ENCODE data around the gene FCGR3A.
"Not testable (repeated sequence)": the region's sequence is repeated elsewhere in the genome, so short reads cannot be mapped to it uniquely, and the experiment has no call there.

FCGR3A gene

DNA sequence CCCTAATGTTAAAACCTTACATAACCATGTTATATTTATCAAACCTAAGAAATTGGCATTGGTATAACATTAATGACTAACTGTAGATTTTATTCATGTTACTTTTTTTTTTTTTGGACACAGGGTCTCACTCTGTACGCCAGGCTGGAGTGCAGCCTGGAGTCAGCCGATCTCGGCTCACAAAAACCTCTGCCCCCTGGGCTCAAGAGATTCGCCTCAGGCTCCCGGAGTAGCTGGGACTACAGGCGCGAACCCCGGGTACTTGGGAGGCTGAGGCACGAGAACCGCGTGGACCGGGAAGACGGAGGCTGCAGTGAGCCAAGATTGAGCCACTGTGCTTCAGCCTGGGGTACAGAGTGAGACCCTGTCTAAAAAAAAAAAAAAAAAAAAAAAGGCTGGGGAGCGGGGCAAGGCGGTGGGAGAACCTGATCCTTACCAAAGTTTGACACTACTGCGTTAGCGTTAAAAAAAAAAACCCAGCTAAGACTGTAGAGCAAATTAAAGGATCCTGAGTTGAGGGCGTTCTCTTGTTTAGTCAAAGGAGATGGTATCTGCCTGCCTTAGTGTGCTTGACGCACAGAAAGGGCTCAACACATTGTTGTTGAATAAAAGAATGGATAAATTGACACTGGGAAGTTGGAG, 20.0 kb downstream of the FCGR3A start:
- DNase-seq (ENCODE audit: low spot score), result not testable (repeated sequence)

DNA sequence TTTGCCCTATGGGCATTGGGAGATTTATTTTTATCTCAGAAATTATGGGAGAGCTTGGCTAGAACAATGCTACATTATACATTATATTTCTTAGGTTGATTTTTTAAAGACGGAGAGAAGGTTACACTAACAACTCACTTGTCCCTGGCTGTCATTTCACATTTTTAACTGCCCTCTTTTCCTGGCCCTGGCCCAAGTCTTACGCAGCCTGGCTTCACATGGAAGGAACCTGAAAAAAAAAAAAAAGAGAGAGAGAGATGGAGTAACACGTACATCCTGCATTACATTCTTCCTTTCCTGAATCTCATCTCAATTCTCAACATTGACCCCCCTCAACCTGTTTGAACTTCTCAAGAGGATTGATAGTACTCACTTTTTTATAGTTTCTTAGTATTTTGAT, 21.1 kb downstream of the FCGR3A start:
- not testable (repeated sequence) for DNase-seq (ENCODE audit: low spot score)

DNA sequence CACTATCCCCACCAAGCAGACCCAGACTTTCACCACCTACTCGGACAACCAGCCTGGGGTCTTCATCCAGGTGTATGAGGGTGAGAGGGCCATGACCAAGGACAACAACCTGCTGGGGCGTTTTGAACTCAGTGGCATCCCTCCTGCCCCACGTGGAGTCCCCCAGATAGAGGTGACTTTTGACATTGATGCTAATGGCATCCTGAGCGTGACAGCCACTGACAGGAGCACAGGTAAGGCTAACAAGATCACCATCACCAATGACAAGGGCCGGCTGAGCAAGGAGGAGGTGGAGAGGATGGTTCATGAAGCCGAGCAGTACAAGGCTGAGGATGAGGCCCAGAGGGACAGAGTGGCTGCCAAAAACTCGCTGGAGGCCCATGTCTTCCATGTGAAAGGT, 23.7 kb downstream of the FCGR3A start:
- not testable (repeated sequence) for DNase-seq (ENCODE audit: low spot score)

- not testable (repeated sequence) for DNase-seq (ENCODE audit: low spot score)
These were observed 24.3 kb downstream of the FCGR3A start for GRCh38 chr1:161525321-161525720.

GRCh38 chr1:161524742-161525291, 24.8 kb downstream of the FCGR3A start:
- not testable (repeated sequence) for DNase-seq (ENCODE audit: low spot score)

- peak; percentile 92 for DNase-seq (ENCODE audit: low spot score)
These were observed 25.5 kb downstream of the FCGR3A start, which contains the start of gene HSPA6 for GRCh38 chr1:161523817-161524741. Gene HSPA6, plus strand, starts transcription at chr1:161524540. Its CDS starts 119 bp downstream, at chr1:161524659.

GRCh38 chr1:161523041-161523816, 26.4 kb downstream of the FCGR3A start:
- not testable (repeated sequence) for DNase-seq (ENCODE audit: low spot score)

- not testable (repeated sequence) for DNase-seq (ENCODE audit: low spot score)
These were observed 35.7 kb downstream of the FCGR3A start for GRCh38 chr1:161513953-161514352.

GRCh38 chr1:161513448-161513780, 36.2 kb downstream of the FCGR3A start:
- not testable (repeated sequence) for DNase-seq (ENCODE audit: low spot score)

DNA sequence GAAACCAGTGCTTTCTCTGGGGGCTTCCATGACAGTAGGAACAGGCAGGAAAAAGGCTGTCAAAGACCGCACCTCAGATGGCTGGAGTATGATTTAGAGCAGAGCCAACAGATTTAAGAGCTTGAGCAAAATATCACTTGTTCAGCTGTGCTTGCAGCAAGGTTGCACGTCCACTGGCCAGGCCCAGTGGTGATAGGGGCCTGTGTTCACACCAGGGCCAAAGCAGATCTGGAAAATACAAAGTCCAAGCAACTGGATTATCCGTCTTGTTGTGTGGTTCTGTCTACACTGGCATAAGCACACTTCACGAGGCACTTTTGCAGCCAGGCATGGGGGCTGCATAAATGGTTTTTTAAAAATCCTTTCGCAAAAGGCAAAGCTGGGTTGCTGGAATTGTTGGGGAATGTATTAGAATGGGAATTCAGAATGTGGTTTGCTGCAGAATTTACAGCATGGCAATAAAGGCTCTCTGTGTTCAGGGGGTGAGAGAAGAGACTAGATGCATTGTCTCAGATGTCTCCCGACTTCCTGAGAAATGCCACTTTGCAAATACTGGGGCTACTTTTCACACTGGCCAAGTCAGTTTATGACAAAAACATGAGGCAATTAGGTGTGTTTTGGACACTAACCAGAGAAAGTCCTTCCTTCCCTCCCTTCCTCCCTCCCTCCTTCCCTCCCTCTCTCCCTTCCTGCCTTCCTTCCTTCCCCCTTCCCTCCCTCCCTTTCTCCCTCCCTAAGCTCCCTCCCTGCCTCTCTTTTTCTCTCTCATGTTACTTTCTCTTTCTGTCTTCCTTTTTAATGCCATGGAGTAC, 36.8 kb downstream of the FCGR3A start:
- DNase-seq (ENCODE audit: low spot score), result not testable (repeated sequence)

DNA sequence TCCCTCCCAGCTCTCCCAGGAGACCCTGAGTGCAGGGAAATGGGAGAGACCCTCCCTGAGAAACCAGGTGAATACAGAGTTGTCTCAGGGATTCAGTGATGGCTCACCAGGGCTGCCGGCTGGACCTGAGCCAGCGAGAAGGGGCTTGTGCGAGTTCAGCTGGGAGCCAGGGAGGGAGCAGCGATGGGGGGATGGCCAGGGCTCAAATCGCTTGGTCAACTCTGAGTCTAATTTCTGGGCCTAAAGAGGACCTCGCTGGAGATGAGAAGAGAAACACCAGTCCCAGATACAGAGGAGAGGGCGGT, 37.9 kb downstream of the FCGR3A start:
- no peak for DNase-seq (ENCODE audit: low spot score)

GRCh38 chr1:161511018-161511755, 38.4 kb downstream of the FCGR3A start:
- DNase-seq (ENCODE audit: low spot score), result no peak

- DNase-seq (ENCODE audit: low spot score), result no peak
These were observed 39.1 kb downstream of the FCGR3A start for GRCh38 chr1:161510477-161510876.

DNA sequence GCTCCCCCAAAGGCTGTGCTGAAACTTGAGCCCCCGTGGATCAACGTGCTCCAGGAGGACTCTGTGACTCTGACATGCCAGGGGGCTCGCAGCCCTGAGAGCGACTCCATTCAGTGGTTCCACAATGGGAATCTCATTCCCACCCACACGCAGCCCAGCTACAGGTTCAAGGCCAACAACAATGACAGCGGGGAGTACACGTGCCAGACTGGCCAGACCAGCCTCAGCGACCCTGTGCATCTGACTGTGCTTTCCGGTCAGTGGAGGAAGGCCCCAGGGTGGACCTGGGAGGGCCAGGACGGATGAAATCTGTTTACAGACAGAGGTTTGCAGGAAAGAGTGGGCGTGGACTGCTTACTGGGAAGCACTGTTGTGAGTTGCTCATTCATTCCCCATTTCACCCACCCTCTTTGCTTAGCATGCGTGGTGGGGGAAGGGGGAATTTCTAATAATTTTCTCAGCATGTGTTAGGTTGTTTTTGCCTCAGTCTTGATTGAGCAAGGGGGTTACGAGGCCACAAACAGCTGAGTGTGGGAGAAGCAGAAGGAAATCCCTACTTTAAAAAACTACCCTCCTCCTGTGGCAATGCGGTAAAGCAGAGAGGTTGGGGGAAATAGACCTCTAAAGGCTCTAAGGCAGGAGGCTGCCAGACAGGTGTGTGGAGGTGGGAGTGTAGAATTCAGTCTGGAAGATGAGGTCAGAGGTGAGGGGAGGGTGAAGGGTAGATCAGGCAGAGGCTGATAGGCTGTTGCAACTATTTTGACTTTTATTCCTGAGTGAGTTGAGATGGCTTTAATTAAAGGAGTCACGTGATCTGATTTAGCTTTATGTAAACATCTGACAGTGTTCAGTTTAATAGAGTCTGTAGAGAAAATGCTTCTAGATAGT, 43.0 kb downstream of the FCGR3A start:
- DNase-seq (ENCODE audit: low spot score), result no peak

GRCh38 chr1:161505686-161506085, 43.9 kb downstream of the FCGR3A start:
- DNase-seq (ENCODE audit: low spot score), result no peak

DNA sequence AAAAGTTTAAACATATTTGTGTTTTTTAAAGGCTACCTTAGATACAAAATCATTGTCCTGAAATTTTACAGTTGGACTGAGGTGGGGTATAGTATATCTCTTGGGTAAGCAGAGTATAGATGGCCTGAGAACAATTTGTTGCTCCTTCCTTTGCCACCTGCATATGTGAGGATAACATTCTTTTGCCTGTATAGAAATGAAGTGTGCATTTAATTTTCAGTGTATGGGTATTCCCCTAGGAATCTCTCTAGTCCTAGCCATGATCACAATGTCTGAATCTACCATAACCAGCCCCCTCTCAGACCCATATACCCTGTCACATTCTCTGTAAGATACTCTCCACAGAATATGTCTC, 46.2 kb downstream of the FCGR3A start:
- DNase-seq (ENCODE audit: low spot score), result no peak

- no peak for DNase-seq (ENCODE audit: low spot score)
These were observed 46.8 kb downstream of the FCGR3A start for GRCh38 chr1:161502641-161503393.

DNA sequence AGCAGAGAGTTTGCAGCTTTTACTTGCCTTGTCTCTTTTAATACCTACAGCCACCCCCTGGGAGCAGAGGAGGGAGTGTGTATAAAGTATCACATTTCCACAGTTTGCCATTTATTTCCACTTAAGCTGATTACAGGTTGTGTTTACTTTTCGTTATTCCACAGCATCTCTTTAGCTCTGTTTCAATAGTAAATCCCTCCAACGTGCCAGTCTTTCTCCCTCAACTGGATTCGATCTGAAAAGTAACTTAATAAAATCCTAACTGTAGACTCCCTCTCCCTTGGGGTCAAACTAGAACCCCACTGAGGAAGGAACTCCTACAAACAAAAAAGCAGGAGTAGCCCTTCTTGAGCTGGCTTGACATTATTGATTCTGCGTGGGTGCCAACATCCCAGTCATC, 47.4 kb downstream of the FCGR3A start:
- DNase-seq (ENCODE audit: low spot score), result no peak

DNA sequence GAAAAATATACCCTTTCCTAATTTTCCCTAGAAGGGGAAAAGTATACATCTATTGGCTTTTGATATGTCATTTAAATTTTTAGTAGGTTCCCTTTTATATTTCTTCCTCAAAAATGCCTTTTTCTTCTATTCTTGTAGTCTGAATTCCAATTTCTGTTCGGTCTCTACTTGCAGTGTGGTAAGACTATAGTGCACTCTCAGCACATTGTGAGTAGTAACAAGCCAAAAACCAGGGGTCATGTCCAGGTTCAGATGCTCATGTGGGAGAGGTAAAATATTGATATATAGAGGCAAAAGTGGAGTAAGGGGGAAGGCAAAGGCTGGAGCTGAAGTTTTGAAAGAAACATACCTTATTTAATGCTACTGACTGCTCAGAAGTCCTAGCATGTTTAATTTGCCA, 48.4 kb downstream of the FCGR3A start:
- DNase-seq (ENCODE audit: low spot score), result no peak

All from NAMALWA (cell line).